SKM-1 (cell line): ENCODE data around the gene DCLK3.
A peak's percentile ranks its signal among the peaks of the same experiment; 100 is the strongest.

Source experiments
- DNase-seq: peaks from one replicate; lab custom pipeline; 2025; ENCODE audit not compliant: unreplicated experiment; lab: John Stamatoyannopoulos, UW

The DCLK3 gene

GRCh38 chr3:36765104-36765503, 751 bp upstream of the DCLK3 start:
- DNase-seq: no peak

- no peak for DNase-seq
Measured at GRCh38 chr3:36764704-36765038, 318 bp upstream of the DCLK3 start.

GRCh38 chr3:36762918-36763849, 1.2 kb downstream of the DCLK3 start:
- DNase-seq: no peak

GRCh38 chr3:36761779-36762178, 2.6 kb downstream of the DCLK3 start:
- DNase-seq: no peak

GRCh38 chr3:36756269-36756668, 8.1 kb downstream of the DCLK3 start:
- DNase-seq: no peak

GRCh38 chr3:36751326-36751725, 13.0 kb downstream of the DCLK3 start:
- no peak for DNase-seq

- DNase-seq: no peak
Measured at GRCh38 chr3:36750737-36751136, 13.6 kb downstream of the DCLK3 start.

- no peak for DNase-seq
Measured at GRCh38 chr3:36744763-36745162, 19.6 kb downstream of the DCLK3 start.

- DNase-seq: no peak
Measured at GRCh38 chr3:36743826-36744225, 20.5 kb downstream of the DCLK3 start.

GRCh38 chr3:36741285-36741684, 23.1 kb downstream of the DCLK3 start:
- no peak for DNase-seq

- no peak for DNase-seq
Measured at GRCh38 chr3:36740787-36741186, 23.6 kb downstream of the DCLK3 start.

- DNase-seq: no peak
Measured at GRCh38 chr3:36738702-36739101, 25.7 kb downstream of the DCLK3 start.

GRCh38 chr3:36736301-36736700, 28.1 kb downstream of the DCLK3 start:
- no peak for DNase-seq

- peak; percentile 6 for DNase-seq
Measured at GRCh38 chr3:36734742-36735141, 29.6 kb downstream of the DCLK3 start.

- no peak for DNase-seq
Measured at GRCh38 chr3:36733723-36734122, 30.6 kb downstream of the DCLK3 start.

GRCh38 chr3:36733162-36733696, 31.1 kb downstream of the DCLK3 start:
- DNase-seq: no peak

GRCh38 chr3:36730966-36731365, 33.4 kb downstream of the DCLK3 start:
- DNase-seq: no peak

- peak; percentile 61 for DNase-seq
Measured at GRCh38 chr3:36729204-36730056, 34.9 kb downstream of the DCLK3 start.

- no peak for DNase-seq
Measured at GRCh38 chr3:36714343-36715086, 49.8 kb downstream of the DCLK3 start.

- DNase-seq: no peak
Measured at GRCh38 chr3:36713904-36714303, 50.4 kb downstream of the DCLK3 start.

- no peak for DNase-seq
Measured at GRCh38 chr3:36710606-36711005, 53.7 kb downstream of the DCLK3 start.
